Endometrial microvascular endothelial cells (primary cell): ENCODE data around the gene ATP6V1G3. TPM values are rescaled to one million over a fixed set of nuclear protein-coding genes. Genes with fewer than 3 reads are reported as not detected.

Experiments used
- in situ Hi-C: cut with HindIII; loops from 2 replicates; pipeline ENCODE4 v1.10.0; 2017; ENCODE audit warnings: low sequenced_read_pairs, low pct_unique_long_range_greater_than_20kb; ENCODE audit errors: inconsistent ontology term
- total RNA-seq: library from RNA; depleted of rRNA; stranded (reverse); fragments of >200 nt; gene quantifications from one replicate; pipeline ENCODE4 v1.2.3, GENCODE V29; 2015; ENCODE audit errors: inconsistent ontology term

ATP6V1G3 gene
- total RNA-seq, 1 donor from 2014 or later, result not detected

- in situ Hi-C loops, result no loop called here
Observed at GRCh38 chr1:198517623-198518199, 22.8 kb downstream of the ATP6V1G3 start.

DNA sequence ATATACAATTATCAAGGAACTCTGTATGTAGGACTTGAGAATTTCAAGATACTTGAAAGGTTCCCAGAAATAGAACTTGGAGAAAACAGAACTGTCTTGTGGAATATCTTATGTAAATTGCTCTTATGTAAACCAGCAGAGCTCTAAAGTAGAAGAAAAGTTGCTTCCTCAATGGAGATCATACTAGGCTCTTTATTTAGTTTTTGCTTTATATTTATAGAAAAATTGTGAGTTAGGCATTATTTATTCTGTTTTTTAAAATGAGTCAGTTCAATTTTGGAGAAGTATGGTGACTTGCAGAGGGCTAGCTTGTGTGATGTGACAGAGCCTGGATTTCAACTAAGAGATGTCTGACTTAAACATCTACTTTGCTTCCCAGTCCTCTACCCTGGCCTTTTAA, 40.4 kb downstream of the ATP6V1G3 start:
- in situ Hi-C loops, result no loop called here

DNA sequence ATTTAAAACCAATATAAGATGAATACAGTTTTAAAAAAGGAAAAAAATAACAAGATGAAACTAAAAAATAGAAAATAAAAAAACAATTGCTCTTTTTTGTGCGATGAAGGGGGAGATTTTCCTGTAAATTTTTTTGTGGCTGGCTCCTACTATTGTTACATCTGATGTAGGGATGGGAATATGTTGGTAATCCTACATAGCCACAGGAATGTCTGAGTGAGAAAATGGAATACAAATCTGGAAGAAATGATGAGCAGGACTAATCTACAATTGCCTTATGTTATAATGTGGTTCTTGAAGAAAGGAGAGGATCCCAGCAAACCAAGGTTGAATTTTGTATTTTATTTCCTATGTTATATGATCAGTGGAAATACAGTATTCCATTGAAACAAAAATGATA, 40.9 kb downstream of the ATP6V1G3 start:
- in situ Hi-C loops, result no loop called here

DNA sequence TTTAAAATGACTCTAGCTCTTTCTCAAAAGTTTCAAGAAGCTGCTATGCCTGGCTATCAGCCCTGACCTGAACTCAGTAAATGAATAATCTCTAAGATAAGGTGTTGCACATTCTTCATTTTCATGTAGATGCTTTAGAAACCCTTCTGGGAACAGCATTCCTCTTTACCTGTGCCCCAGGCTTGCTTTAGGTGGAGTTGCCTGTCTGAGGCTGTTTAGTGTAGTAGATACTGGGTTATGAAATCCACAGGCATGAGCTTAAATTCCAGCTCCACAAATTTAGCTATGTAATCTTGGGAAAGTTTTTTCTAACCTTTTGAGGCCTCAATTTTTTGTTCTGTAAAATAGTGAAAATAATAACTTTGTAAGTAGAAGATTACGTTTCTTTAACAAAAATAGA, 41.6 kb downstream of the ATP6V1G3 start:
- in situ Hi-C loops, result no loop called here

GRCh38 chr1:198498103-198498385, 42.4 kb downstream of the ATP6V1G3 start:
- in situ Hi-C loops, result no loop called here

DNA sequence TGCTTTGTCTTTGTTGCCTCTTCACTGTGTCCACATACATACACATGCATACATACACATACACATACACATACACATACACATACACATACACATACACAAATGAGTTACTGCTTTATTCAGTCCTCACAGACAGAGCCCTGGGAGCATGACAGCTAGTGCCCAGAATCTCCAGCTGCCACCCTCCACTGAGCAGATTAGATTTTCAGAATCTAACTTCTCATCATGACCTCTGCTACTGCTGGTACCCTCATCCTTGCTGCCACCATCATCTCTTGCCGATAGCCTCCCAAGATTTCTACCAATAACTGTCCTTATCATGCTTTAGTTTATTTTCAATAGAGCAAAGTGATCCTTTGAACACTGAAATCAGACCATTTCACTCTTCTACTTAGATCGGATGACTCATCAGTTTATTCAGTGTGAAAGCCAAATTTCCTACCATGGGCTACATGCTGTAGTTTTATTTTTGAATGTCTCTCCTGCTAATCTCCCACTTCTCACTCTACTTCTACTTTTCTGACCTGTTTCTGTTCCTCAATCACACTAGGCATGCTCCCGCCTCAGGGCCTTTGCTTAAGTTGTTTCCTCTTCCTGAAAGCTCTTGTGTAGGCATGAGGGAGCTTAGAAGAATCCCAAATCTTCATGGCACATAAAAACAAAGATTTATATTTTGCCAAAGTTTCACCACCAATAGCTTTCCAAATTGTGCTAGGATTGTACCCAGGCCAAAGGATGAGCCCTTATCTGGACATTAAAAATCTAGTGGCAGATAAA, 43.0 kb downstream of the ATP6V1G3 start:
- in situ Hi-C loops, result no loop called here

DNA sequence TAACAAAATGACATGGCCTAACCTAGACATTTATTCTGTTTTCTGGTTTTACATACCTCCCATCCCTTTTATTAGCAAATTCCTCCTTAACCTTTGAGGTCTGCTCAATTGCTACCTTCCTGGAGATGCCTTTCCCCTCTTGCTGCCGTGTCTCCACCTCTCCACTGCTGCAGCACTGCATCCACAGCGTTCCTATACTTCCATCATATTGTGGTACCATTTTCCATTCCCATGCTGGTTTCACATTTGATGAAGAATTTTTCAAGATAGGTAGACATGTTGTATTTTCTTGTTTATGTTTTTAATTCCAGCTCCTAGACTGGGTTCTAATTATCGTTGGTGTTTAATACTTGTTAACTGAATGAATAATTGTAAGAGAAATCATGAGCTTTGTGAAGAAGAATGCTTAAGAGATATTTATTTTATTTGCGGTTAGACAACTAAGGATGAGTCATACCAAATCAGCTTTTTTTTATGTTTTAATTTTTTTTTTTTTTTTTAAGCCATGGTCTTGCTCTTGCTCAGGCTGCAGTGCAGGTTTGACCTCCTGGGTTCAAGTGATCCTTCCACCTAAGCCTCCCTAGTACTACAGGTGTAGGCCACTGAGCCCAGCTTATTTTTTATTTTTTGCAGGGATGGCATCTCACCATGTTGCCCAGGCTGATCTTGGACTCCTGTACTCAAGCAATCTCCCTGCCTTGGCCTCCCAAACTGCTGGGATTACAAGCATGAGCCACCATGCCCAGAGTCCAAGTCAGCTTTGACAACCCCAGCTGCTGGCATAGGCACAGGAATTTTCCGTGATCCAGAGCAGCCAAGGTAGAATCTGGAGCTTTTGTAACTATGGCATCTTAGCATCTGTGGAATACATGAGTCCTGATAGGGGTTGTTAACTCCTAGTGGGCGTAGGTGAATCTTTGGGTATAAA, 44.0 kb downstream of the ATP6V1G3 start:
- in situ Hi-C loops, result no loop called here

DNA sequence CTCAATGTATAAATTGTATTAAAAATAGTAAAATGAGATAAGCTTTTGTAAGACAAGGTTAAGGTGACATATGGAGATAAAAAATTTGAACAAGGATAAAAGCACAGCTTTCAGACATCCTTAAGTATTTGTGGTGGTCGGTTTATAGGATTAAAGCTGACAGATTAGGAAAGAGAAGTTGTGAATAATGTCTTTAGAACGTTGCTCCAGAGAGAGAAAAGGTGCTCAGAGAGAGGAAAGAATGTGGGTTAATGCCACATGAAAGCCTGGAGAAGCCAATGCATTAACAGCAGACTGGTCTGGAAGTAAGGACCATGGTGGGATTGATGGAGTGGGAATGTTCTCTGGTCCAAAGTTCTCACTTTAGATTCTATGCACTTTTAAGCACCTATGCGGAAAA, 44.8 kb downstream of the ATP6V1G3 start:
- in situ Hi-C loops, result no loop called here

DNA sequence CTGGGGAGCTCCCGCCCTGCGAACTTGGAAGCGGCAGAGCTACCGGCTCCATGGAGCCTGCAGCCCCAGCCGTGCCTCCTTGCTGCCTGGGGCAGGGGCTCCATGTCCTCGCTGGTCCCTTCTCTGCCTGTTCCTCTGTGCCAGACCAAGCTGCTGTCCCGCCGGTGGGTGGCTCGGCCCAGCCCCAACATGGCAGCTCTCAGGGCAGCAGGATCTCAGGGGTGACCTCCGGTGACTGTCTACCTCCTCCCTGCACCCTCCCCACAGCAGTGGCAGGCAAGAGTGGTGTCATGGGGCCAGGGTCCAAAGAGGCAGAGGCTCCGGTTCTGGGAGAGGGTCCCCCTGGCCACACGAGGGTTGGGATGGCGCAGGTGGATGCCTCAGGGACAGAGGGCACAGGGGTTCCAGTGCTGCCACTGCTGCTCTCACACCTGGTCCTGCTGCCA, 45.8 kb downstream of the ATP6V1G3 start:
- in situ Hi-C loops, result no loop called here

DNA sequence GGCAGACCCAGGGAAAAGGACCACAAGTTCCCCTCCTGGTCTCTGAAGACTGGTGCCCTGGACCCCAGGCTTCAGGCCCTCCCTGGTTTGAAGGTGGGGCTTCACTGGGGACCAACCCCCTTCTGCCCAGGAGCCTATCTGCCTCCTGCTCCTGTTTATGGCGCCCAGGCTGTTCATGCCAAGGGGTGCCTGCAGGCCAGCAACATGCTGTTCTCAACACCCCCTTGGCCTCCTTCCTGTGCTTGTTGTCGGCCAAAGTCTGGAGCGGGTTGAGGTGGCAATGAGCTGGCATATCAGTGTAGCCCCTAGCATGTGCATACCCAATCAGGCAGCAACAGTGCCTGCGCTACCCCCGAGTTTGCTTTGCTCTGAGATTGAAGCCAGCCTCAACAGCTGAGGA, 46.3 kb downstream of the ATP6V1G3 start:
- in situ Hi-C loops, result no loop called here

- in situ Hi-C loops, result no loop called here
Observed at GRCh38 chr1:198493329-198493728, 47.2 kb downstream of the ATP6V1G3 start.

GRCh38 chr1:198492872-198493271, 47.6 kb downstream of the ATP6V1G3 start:
- in situ Hi-C loops, result no loop called here

DNA sequence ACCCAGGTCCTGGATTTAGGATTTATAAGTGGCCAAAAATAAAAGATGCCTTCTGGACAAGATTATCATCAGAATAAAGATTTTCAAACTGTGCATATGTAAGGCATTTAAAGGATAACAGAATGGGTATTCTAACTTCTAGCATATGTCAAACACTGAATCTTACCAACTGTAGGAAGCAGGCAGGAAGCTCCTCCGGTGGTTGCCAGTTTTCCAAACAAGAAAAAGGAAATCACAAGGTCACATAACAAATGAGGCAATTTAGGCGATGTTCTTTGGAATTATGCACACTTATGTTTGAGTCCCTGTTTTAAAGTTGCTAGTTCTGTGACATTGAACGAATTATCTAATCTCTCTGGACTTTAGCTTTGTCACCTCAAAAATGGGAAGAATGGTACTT, 48.9 kb downstream of the ATP6V1G3 start:
- in situ Hi-C loops, result no loop called here

- in situ Hi-C loops, result no loop called here
Observed at GRCh38 chr1:198491028-198491427, 49.5 kb downstream of the ATP6V1G3 start.

- in situ Hi-C loops, result no loop called here
Observed at GRCh38 chr1:198490224-198490623, 50.3 kb downstream of the ATP6V1G3 start.

- in situ Hi-C loops, result no loop called here
Observed at GRCh38 chr1:198486903-198487302, 53.6 kb downstream of the ATP6V1G3 start.

DNA sequence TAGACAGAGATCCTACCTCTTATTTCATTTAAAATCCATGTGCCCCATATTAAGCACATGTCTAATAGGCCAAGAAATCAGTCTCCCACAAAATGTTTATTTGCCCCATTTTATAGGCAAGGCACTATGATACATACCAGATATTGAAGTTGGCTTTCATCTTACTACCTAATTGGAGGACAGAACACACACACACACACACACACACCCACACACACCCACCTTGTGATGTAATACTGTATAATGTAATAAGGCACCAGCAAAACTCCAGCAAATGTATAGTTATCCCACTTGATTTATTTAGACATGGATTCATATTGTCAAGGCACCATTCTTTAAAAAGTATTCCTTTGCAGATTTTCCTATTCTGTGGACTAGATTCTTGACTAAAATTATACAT, 56.8 kb downstream of the ATP6V1G3 start:
- in situ Hi-C loops, result no loop called here

GRCh38 chr1:198483006-198483405, 57.5 kb downstream of the ATP6V1G3 start:
- in situ Hi-C loops, result no loop called here

- in situ Hi-C loops, result no loop called here
Observed at GRCh38 chr1:198481661-198482060, 58.8 kb downstream of the ATP6V1G3 start.

GRCh38 chr1:198480876-198481275, 59.6 kb downstream of the ATP6V1G3 start:
- in situ Hi-C loops, result no loop called here
